ENCODE results near the gene KCNJ5.

The KCNJ5 gene

DNA sequence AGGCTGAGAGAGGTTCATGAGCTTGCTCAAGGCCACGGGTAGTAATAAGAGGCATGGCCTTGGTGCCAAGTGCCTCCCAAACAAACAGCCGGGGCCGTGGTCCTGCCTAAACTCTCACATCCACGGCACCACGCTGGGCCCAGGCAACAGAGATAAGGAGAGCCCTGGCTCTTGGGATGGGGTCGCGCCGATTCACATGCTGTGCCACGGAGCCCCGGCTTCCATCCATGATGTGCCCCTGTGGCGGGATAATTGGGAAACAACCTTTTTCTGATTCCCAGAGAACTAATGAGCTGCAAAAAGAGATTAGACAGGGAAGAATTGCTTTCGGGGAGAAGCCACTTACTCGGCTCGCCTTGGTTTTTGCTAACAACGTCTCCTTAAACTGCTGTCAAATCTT, 29.5 kb downstream of the KCNJ5 start:
- Histone ChIP-seq H3K27me3 (ENCODE audit: control insufficient read depth, low read length) (peaks cover 13% of the 10 kb centered on the region; the same call in 1 of the 2 replicates), H3K9me2 (replicated peaks; ENCODE audit: control insufficient read depth, low read length) (no peaks in the 10 kb centered on the region), H4K20me1 (ENCODE audit: control insufficient read depth, insufficient read depth, low read depth, low read length) (no peaks in the 10 kb centered on the region), H3K4me2 (ENCODE audit: low read length) (no peak overlapping the region), H3K79me2 (ENCODE audit: control insufficient read depth, low read length) (no peaks in the 10 kb centered on the region), H3F3A (ENCODE audit: control insufficient read depth, insufficient read depth) (no peaks in the 10 kb centered on the region), H3K36me3 (ENCODE audit: control insufficient read depth, low read length) (no peaks in the 10 kb centered on the region), H3K27ac (ENCODE audit: low read depth, low read length) (no peak overlapping the region), H3K9me3 (ENCODE audit: control insufficient read depth, insufficient read depth, low read length) (no peaks in the 10 kb centered on the region), H3K4me1 (ENCODE audit: control insufficient read depth, low read length) (no peaks in the 10 kb centered on the region), H3K4me3 (ENCODE audit: low read length) (no peak overlapping the region)
- no peak for TF ChIP-seq EZH2phosphoT487 (IDR thresholded peaks at IDR 0.05; ENCODE audit: borderline replicate concordance, low read length)
- TF ChIP-seq, protein P1, sequence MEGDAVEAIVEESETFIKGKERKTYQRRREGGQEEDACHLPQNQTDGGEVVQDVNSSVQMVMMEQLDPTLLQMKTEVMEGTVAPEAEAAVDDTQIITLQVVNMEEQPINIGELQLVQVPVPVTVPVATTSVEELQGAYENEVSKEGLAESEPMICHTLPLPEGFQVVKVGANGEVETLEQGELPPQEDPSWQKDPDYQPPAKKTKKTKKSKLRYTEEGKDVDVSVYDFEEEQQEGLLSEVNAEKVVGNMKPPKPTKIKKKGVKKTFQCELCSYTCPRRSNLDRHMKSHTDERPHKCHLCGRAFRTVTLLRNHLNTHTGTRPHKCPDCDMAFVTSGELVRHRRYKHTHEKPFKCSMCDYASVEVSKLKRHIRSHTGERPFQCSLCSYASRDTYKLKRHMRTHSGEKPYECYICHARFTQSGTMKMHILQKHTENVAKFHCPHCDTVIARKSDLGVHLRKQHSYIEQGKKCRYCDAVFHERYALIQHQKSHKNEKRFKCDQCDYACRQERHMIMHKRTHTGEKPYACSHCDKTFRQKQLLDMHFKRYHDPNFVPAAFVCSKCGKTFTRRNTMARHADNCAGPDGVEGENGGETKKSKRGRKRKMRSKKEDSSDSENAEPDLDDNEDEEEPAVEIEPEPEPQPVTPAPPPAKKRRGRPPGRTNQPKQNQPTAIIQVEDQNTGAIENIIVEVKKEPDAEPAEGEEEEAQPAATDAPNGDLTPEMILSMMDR (IDR thresholded peaks at IDR 0.05; ENCODE audit: low read depth, low read length, poor library complexity, severe bottlenecking): no peak

- Histone ChIP-seq H3K27ac (ENCODE audit: low read depth, low read length) (no peak overlapping the region), H3K9me2 (replicated peaks; ENCODE audit: control insufficient read depth, low read length) (no peaks in the 10 kb centered on the region), H3K9me3 (ENCODE audit: control insufficient read depth, insufficient read depth, low read length) (no peaks in the 10 kb centered on the region), H3K4me1 (ENCODE audit: control insufficient read depth, low read length) (no peaks in the 10 kb centered on the region), H3K36me3 (ENCODE audit: control insufficient read depth, low read length) (no peaks in the 10 kb centered on the region), H3K27me3 (ENCODE audit: control insufficient read depth, low read length) (peaks cover 16% of the 10 kb centered on the region; the same call in 1 of the 2 replicates), H3K79me2 (ENCODE audit: control insufficient read depth, low read length) (no peaks in the 10 kb centered on the region), H4K20me1 (ENCODE audit: control insufficient read depth, insufficient read depth, low read depth, low read length) (no peaks in the 10 kb centered on the region), H3K4me2 (ENCODE audit: low read length) (no peak overlapping the region), H3F3A (ENCODE audit: control insufficient read depth, insufficient read depth) (no peaks in the 10 kb centered on the region), H3K4me3 (ENCODE audit: low read length) (no peak overlapping the region)
- TF ChIP-seq, protein P1 (IDR thresholded peaks at IDR 0.05; ENCODE audit: low read depth, low read length, poor library complexity, severe bottlenecking): no peak
- no peak for TF ChIP-seq EZH2phosphoT487 (IDR thresholded peaks at IDR 0.05; ENCODE audit: borderline replicate concordance, low read length)
These were observed 30.6 kb downstream of the KCNJ5 start for GRCh38 chr11:128921793-128922192.

- Histone ChIP-seq H3K36me3 (ENCODE audit: control insufficient read depth, low read length) (no peaks in the 10 kb centered on the region), H3K4me1 (ENCODE audit: control insufficient read depth, low read length) (no peaks in the 10 kb centered on the region), H3K27me3 (ENCODE audit: control insufficient read depth, low read length) (peaks cover 13% of the 10 kb centered on the region; the same call in 1 of the 2 replicates), H3K27ac (ENCODE audit: low read depth, low read length) (no peak overlapping the region), H3K79me2 (ENCODE audit: control insufficient read depth, low read length) (no peaks in the 10 kb centered on the region), H4K20me1 (ENCODE audit: control insufficient read depth, insufficient read depth, low read depth, low read length) (no peaks in the 10 kb centered on the region), H3K4me2 (ENCODE audit: low read length) (no peak overlapping the region), H3F3A (ENCODE audit: control insufficient read depth, insufficient read depth) (no peaks in the 10 kb centered on the region), H3K9me2 (replicated peaks; ENCODE audit: control insufficient read depth, low read length) (no peaks in the 10 kb centered on the region), H3K9me3 (ENCODE audit: control insufficient read depth, insufficient read depth, low read length) (no peaks in the 10 kb centered on the region), H3K4me3 (ENCODE audit: low read length) (no peak overlapping the region)
- TF ChIP-seq, protein P1 (IDR thresholded peaks at IDR 0.05; ENCODE audit: low read depth, low read length, poor library complexity, severe bottlenecking): no peak
- no peak for TF ChIP-seq EZH2phosphoT487 (IDR thresholded peaks at IDR 0.05; ENCODE audit: borderline replicate concordance, low read length)
These were observed 32.9 kb downstream of the KCNJ5 start for GRCh38 chr11:128924104-128924503.

Measured in DOHH2 (cell line).